HCT116 (cell line): ENCODE data around the gene LRRC4B. TPM values are rescaled to one million over a fixed set of nuclear protein-coding genes. Genes with fewer than 3 reads are reported as not detected.

Source experiments
- ATAC-seq: fragments of 200-7000 bp; cut with Tn5 transposase; 2 replicates; pipeline ENCODE4 v1.9.1; 2020; ENCODE audit warnings: mild to moderate bottlenecking, moderate library complexity
- BruUV-seq: library from RNA; stranded (reverse); fragments of 400-500 nt; replicated peaks from 2 replicates; lab custom pipeline; 2021; lab: Mats Ljungman, UMichigan
- CTCF ChIA-PET: fragments of 300-600 bp; sonication (Branson Sonifier 250); formaldehyde crosslinking; loops from one replicate; lab custom pipeline; 2021; ENCODE audit warnings: antibody characterized with exemption; lab: Charles Lee
- POLR2A ChIA-PET: fragments of 300-600, 350-600 bp; sonication (Branson Sonifier 250); formaldehyde crosslinking; loops from one replicate; lab custom pipeline; 2021; ENCODE audit warnings: antibody characterized with exemption; lab: Charles Lee
- RAD21 ChIA-PET, 2 experiments: fragments of 300-600 bp; sonication (Branson Sonifier 250); formaldehyde crosslinking; loops; one replicate each; lab custom pipeline; 2023; ENCODE audit warnings: low total read pairs in 2 of 2; ENCODE audit not compliant: uncharacterized antibody in 2 of 2, unreplicated experiment in 2 of 2, low non-redundant PET in 1 of 2; lab: Charles Lee
- DNase-seq: peaks from one replicate; pipeline ENCODE4 v3.0.0-alpha.2; 2010; ENCODE audit warnings: low read depth, low spot score
- H2AFZ ChIP-seq: fragments of 200-600 bp; shearing (Covaris generic), sonication (generic); 2 replicates; pipeline ENCODE4 v1.6.1; 2017; ENCODE audit warnings: low read depth, mixed run types, mixed read lengths, antibody characterized with exemption, low read length; ENCODE audit not compliant: poor library complexity, severe bottlenecking
- H3K27ac ChIP-seq: 2 replicates; pipeline ENCODE4 v1.5.1; 2012; ENCODE audit warnings: low read depth, low read length
- H3K27me3 ChIP-seq: fragments of 200-600 bp; sonication (generic); 2 replicates; pipeline ENCODE4 v1.6.1; 2016; ENCODE audit warnings: mixed run types, low read length, mixed read lengths; ENCODE audit not compliant: insufficient read depth
- H3K36me3 ChIP-seq, 2 experiments: fragments of 200-500 bp in 1 of 2; fragments of 200-600 bp in 1 of 2; sonication (Bioruptor generic) in 1 of 2; sonication (generic) in 1 of 2; 2 replicates each; pipeline versions ENCODE4 v1.5.1 to v1.6.1; 2014 to 2016; ENCODE audit warnings: low read length in 2 of 2, inconsistent platforms in 1 of 2, mixed read lengths in 1 of 2, mixed run types in 1 of 2; ENCODE audit not compliant: insufficient read depth in 2 of 2, control insufficient read depth in 1 of 2
- H3K4me1 ChIP-seq, 2 experiments: fragments of 200-600 bp in 1 of 2; sonication (generic) in 1 of 2; 2 replicates each; pipeline versions ENCODE4 v1.5.1 to v1.6.1; 2012 to 2017; ENCODE audit warnings: low read length in 2 of 2, inconsistent platforms in 1 of 2, mild to moderate bottlenecking in 1 of 2, mixed read lengths in 1 of 2, mixed run types in 1 of 2, moderate library complexity in 1 of 2; ENCODE audit not compliant: insufficient read depth in 2 of 2, control insufficient read depth in 1 of 2
- H3K4me2 ChIP-seq: fragments of 200-600 bp; sonication (generic); 2 replicates; pipeline ENCODE4 v1.6.1; 2017; ENCODE audit warnings: mixed run types, low read length, mixed read lengths
- H3K4me3 ChIP-seq, 2 experiments: fragments of 200-600 bp in 1 of 2; sonication (generic) in 1 of 2; replicated peaks in 1 of 2; 2 replicates each; pipeline ENCODE4 v1.5.1; 2011 to 2016; ENCODE audit warnings: low read length in 2 of 2, control low read depth in 1 of 2, low read depth in 1 of 2, mild to moderate bottlenecking in 1 of 2, mixed read lengths in 1 of 2, mixed run types in 1 of 2
- H3K79me2 ChIP-seq: fragments of 200-600 bp; sonication (generic); 2 replicates; pipeline ENCODE4 v1.6.1; 2017; ENCODE audit warnings: mild to moderate bottlenecking, mixed run types, low read length, moderate library complexity, mixed read lengths; ENCODE audit not compliant: insufficient read depth
- H3K9ac ChIP-seq: fragments of 200-600 bp; sonication (generic); 2 replicates; pipeline ENCODE4 v1.6.1; 2016; ENCODE audit warnings: low read length, mixed read lengths
- H3K9me2 ChIP-seq: fragments of 200-600 bp; sonication (generic), shearing (Covaris generic); 2 replicates; pipeline ENCODE4 v1.6.1; 2017; ENCODE audit warnings: mixed run types, mild to moderate bottlenecking, moderate library complexity; ENCODE audit not compliant: insufficient read depth
- H3K9me3 ChIP-seq, 2 experiments: fragments of 200-500 bp in 1 of 2; fragments of 200-600 bp in 1 of 2; sonication (Bioruptor generic) in 1 of 2; sonication (generic) in 1 of 2; 2 replicates each; pipeline ENCODE4 v1.6.1; 2014 to 2017; ENCODE audit warnings: low read length in 2 of 2, mixed read lengths in 2 of 2, inconsistent platforms in 1 of 2, low read depth in 1 of 2, mild to moderate bottlenecking in 1 of 2, mixed run types in 1 of 2, moderate library complexity in 1 of 2; ENCODE audit not compliant: control insufficient read depth in 1 of 2, insufficient read depth in 1 of 2
- H4K20me1 ChIP-seq: fragments of 200-600 bp; sonication (generic), shearing (Covaris generic); 2 replicates; pipeline ENCODE4 v1.6.1; 2017; ENCODE audit warnings: mixed run types, mild to moderate bottlenecking, moderate library complexity; ENCODE audit not compliant: insufficient read depth
- FOSL1 ChIP-seq: IDR thresholded peaks from 2 replicates; pipeline ENCODE4 v1.6.1; 2012; ENCODE audit warnings: low read depth
- POLR2AphosphoS5 ChIP-seq: IDR thresholded peaks from 2 replicates; pipeline ENCODE4 v1.6.1; 2011; ENCODE audit warnings: mild to moderate bottlenecking, low read depth, low read length, moderate library complexity
- RAD21 ChIP-seq: IDR thresholded peaks from 2 replicates; pipeline ENCODE4 v1.6.1; 2012; ENCODE audit warnings: low read depth, mild to moderate bottlenecking
- intact Hi-C: fragments of 100-400 bp; cut with micrococcal nuclease; formaldehyde crosslinking; loops from 2 replicates; pipeline ENCODE4 v1.10.0; 2022
- total RNA-seq: library from RNA; stranded (reverse); gene quantifications from one replicate; pipeline ENCODE4 v1.2.1, GENCODE V29; 2021; ENCODE audit not compliant: unreplicated experiment
- TF ChIP-seq, protein P1 (sequence below): IDR thresholded peaks from 2 replicates; pipeline ENCODE4 v1.6.1; 2011; ENCODE audit warnings: mild to moderate bottlenecking, low read length, moderate library complexity; ENCODE audit not compliant: insufficient replicate concordance; ENCODE audit errors: extremely low read depth

The LRRC4B gene
- total RNA-seq, 1 experiment from 2014 or later = 0.89 TPM

DNA sequence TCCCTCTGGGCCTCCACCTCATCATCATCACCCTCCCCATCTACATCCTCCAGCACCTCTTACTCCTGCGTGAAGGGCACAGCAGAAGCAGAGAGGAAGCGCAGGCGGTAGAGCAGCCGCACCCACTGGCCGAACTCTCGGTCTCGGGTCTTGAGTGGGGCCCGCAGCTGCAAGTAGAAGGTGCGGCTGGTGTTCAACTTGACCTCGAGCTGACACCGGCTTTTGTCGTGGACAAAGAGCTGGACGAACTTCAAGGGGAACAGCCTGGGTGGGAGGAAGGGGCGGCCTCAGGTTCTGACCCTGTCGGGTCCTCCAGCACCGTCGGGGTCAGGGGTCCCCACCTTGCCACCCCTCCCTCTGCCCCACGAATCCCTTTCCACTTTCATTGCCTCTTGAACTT, 100.7 kb downstream of the LRRC4B start:
- Histone ChIP-seq H2AFZ (no peak overlapping the region), H4K20me1 (no peaks in the 10 kb centered on the region), H3K79me2 (no peaks in the 10 kb centered on the region), H3K27me3 (no peaks in the 10 kb centered on the region), H3K9ac (no peak overlapping the region), H3K4me2 (no peak overlapping the region), H3K9me3 (no peaks in the 10 kb centered on the region), H3K4me1 (peaks cover 12 to 22% of the 10 kb centered on the region in 2 experiments), H3K9me2 (no peaks in the 10 kb centered on the region), H3K36me3 (no peaks in the 10 kb centered on the region), H3K27ac (no peak overlapping the region), H3K4me3 (no peak overlapping the region)
- ChIA-PET POLR2A (no interaction called here), CTCF (no interaction called here), RAD21 (no interaction called here)
- ATAC-seq (no peak), DNase-seq (no peak)
- TF ChIP-seq, protein P1, sequence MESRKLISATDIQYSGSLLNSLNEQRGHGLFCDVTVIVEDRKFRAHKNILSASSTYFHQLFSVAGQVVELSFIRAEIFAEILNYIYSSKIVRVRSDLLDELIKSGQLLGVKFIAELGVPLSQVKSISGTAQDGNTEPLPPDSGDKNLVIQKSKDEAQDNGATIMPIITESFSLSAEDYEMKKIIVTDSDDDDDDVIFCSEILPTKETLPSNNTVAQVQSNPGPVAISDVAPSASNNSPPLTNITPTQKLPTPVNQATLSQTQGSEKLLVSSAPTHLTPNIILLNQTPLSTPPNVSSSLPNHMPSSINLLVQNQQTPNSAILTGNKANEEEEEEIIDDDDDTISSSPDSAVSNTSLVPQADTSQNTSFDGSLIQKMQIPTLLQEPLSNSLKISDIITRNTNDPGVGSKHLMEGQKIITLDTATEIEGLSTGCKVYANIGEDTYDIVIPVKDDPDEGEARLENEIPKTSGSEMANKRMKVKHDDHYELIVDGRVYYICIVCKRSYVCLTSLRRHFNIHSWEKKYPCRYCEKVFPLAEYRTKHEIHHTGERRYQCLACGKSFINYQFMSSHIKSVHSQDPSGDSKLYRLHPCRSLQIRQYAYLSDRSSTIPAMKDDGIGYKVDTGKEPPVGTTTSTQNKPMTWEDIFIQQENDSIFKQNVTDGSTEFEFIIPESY = no peak
- TF ChIP-seq RAD21 (no peak), FOSL1 (no peak), POLR2AphosphoS5 (no peak)
- intact Hi-C loops = no loop called here
- no TSS peak for BruUV-seq

Other genes starting within 250 kb of the LRRC4B start
- gene KCNC3, start 239.1 kb downstream of the LRRC4B start, total RNA-seq = 6.9 TPM
- 4.4 TPM for gene NAPSA, start 202.8 kb downstream of the LRRC4B start, total RNA-seq
- gene NR1H2, start 192.0 kb downstream of the LRRC4B start, total RNA-seq = 40.3 TPM
- gene POLD1, start 184.1 kb downstream of the LRRC4B start, total RNA-seq = 122 TPM
- 0.96 TPM for gene SPIB, start 149.5 kb downstream of the LRRC4B start, total RNA-seq
- gene MYBPC2, start 135.5 kb downstream of the LRRC4B start, total RNA-seq = not detected
- gene EMC10, start 91.9 kb downstream of the LRRC4B start, total RNA-seq = 92.4 TPM
- 12.2 TPM for gene GARIN5A, start 91.6 kb downstream of the LRRC4B start, total RNA-seq
- 40.9 TPM for gene JOSD2, start 57.2 kb downstream of the LRRC4B start, total RNA-seq
- not detected for gene ASPDH, start 54.5 kb downstream of the LRRC4B start, total RNA-seq
- 4.6 TPM for gene SYT3, start 71.4 kb upstream of the LRRC4B start, total RNA-seq
- gene C19orf81, start 81.0 kb upstream of the LRRC4B start, total RNA-seq = 14.5 TPM
- gene SHANK1, start 151.4 kb upstream of the LRRC4B start, total RNA-seq = 3.0 TPM
- 7.1 TPM for gene CLEC11A, start 154.9 kb upstream of the LRRC4B start, total RNA-seq
- gene GPR32, start 202.0 kb upstream of the LRRC4B start, total RNA-seq = not detected
- not detected for gene ACP4, start 222.0 kb upstream of the LRRC4B start, total RNA-seq